ENCODE results near the gene JMJD4.

The JMJD4 gene

DNA sequence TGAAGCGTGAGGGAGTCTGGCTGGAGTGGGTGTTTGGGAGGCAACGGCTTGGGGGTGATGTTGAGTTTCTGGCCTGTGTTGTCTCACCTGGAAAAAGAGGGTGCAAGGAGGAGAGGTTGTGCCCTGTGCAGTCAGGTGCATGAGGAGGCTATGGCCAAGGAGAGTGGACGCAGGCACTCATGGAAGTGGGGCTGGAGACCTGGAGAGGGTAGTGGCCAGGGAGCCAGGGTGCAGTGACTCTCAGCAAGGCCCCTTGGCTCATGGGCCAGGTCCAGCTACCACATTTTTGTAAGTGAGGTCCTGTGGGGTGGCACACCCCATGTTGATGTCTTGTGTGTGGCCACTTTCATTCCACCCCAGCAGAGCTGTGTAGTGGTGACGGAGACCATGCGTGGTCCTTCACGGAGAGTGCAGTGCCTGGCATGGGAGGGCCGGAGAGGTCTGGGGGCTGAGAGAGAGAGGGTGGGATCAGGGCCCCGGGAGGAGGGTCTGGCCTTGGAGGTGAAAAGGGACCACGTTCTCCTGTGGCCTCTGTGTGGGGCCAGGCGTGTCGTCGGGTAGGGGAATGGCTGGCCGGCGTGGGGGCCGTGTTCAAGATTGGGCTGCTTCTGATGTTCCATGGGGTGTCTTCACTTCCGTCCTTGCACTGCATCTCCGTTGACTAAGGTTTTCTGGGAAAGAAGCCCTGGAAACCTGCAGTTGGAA is 6.2 kb upstream of the JMJD4 start:
- H3K9me2 ChIP-seq (replicated peaks; ENCODE audit: control insufficient read depth, low read length) = no peaks in the 10 kb centered on the region
- H3K27ac ChIP-seq (ENCODE audit: low read depth, low read length) = no peak overlapping the region
- no peak for TF ChIP-seq EZH2phosphoT487 (IDR thresholded peaks at IDR 0.05; ENCODE audit: borderline replicate concordance, low read length)
- TF ChIP-seq, protein P1, sequence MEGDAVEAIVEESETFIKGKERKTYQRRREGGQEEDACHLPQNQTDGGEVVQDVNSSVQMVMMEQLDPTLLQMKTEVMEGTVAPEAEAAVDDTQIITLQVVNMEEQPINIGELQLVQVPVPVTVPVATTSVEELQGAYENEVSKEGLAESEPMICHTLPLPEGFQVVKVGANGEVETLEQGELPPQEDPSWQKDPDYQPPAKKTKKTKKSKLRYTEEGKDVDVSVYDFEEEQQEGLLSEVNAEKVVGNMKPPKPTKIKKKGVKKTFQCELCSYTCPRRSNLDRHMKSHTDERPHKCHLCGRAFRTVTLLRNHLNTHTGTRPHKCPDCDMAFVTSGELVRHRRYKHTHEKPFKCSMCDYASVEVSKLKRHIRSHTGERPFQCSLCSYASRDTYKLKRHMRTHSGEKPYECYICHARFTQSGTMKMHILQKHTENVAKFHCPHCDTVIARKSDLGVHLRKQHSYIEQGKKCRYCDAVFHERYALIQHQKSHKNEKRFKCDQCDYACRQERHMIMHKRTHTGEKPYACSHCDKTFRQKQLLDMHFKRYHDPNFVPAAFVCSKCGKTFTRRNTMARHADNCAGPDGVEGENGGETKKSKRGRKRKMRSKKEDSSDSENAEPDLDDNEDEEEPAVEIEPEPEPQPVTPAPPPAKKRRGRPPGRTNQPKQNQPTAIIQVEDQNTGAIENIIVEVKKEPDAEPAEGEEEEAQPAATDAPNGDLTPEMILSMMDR (IDR thresholded peaks at IDR 0.05; ENCODE audit: low read depth, low read length, poor library complexity, severe bottlenecking) = no peak
- H3K36me3 ChIP-seq (ENCODE audit: control insufficient read depth, low read length) = no peaks in the 10 kb centered on the region
- peaks cover 13% of the 10 kb centered on the region; the same call in 1 of the 2 replicates for H4K20me1 ChIP-seq (ENCODE audit: control insufficient read depth, insufficient read depth, low read depth, low read length)
- no peak overlapping the region for H3K4me3 ChIP-seq (ENCODE audit: low read length)
- H3K9me3 ChIP-seq (ENCODE audit: control insufficient read depth, insufficient read depth, low read length) = no peaks in the 10 kb centered on the region
- no peaks in the 10 kb centered on the region for H3F3A ChIP-seq (ENCODE audit: control insufficient read depth, insufficient read depth)
- H3K4me2 ChIP-seq (ENCODE audit: low read length) = no peak overlapping the region
- peaks cover 4% of the 10 kb centered on the region; the same call in 1 of the 2 replicates for H3K4me1 ChIP-seq (ENCODE audit: control insufficient read depth, low read length)
- peaks cover 83% of the 10 kb centered on the region for H3K79me2 ChIP-seq (ENCODE audit: control insufficient read depth, low read length)
- H3K27me3 ChIP-seq (ENCODE audit: control insufficient read depth, low read length) = no peaks in the 10 kb centered on the region

DNA sequence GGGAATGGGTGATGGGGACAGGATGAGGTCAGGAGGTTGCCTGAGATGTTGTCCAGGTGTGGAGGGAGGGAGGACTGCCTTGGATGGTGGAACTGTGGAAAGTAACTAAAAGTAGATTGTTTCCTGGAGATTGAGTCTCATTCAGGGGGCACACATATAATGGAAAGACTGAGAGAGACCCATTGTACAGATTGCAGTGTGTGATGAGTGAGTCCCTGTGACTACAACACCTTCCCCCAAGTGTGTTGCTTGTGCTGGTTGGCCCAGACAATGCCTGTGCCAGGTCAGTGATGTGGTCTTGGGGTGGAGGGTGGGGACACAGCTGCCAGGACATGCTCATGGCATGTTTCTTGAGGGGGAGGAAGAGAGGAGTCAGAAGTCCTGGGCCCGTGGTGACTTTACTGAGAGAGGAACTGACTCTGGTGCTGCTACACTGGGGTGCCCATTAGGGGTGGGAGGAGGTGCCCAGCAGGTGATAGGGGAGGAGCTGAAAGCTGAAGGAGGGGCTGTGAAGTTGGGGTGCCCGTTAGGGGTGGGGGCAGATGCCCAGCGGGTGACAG is 5.4 kb upstream of the JMJD4 start:
- Histone ChIP-seq H3K9me2 (replicated peaks; ENCODE audit: control insufficient read depth, low read length) (no peaks in the 10 kb centered on the region), H3K4me3 (ENCODE audit: low read length) (no peak overlapping the region), H3K9me3 (ENCODE audit: control insufficient read depth, insufficient read depth, low read length) (no peaks in the 10 kb centered on the region), H3K27me3 (ENCODE audit: control insufficient read depth, low read length) (no peaks in the 10 kb centered on the region), H4K20me1 (ENCODE audit: control insufficient read depth, insufficient read depth, low read depth, low read length) (peaks cover 10% of the 10 kb centered on the region; the same call in 1 of the 2 replicates), H3K27ac (ENCODE audit: low read depth, low read length) (no peak overlapping the region), H3K79me2 (ENCODE audit: control insufficient read depth, low read length) (peaks cover 84% of the 10 kb centered on the region), H3K4me2 (ENCODE audit: low read length) (no peak overlapping the region), H3K4me1 (ENCODE audit: control insufficient read depth, low read length) (peaks cover 9% of the 10 kb centered on the region; the same call in 1 of the 2 replicates), H3F3A (ENCODE audit: control insufficient read depth, insufficient read depth) (no peaks in the 10 kb centered on the region), H3K36me3 (ENCODE audit: control insufficient read depth, low read length) (no peaks in the 10 kb centered on the region)
- TF ChIP-seq EZH2phosphoT487 (IDR thresholded peaks at IDR 0.05; ENCODE audit: borderline replicate concordance, low read length) = no peak
- TF ChIP-seq, protein P1 (IDR thresholded peaks at IDR 0.05; ENCODE audit: low read depth, low read length, poor library complexity, severe bottlenecking) = no peak

DNA sequence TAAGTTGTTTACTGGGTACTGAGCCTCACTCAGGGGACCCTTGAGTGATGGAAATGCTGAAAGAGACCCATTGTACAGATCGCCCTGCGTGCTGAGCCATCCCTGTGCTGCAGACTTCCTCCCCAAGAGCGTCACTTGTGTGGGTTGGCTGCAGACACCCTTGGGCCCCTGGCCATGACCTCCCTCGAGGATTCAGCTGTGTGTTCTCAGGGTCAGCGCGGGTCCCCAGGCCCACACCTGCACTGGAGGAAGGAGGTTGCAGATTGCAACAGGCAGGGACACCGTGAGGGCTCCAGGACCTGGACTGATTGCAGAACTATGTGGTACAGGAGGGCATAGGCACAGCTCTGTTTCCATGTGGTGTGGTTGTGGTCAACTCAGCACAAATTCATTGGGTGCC is 4.5 kb upstream of the JMJD4 start:
- Histone ChIP-seq H3K4me2 (ENCODE audit: low read length) (no peak overlapping the region), H3K27ac (ENCODE audit: low read depth, low read length) (no peak overlapping the region), H3K36me3 (ENCODE audit: control insufficient read depth, low read length) (peaks cover 3% of the 10 kb centered on the region; the same call in 1 of the 2 replicates), H4K20me1 (ENCODE audit: control insufficient read depth, insufficient read depth, low read depth, low read length) (peaks cover 9% of the 10 kb centered on the region; the same call in 1 of the 2 replicates), H3K79me2 (ENCODE audit: control insufficient read depth, low read length) (peaks cover 82% of the 10 kb centered on the region), H3K9me3 (ENCODE audit: control insufficient read depth, insufficient read depth, low read length) (no peaks in the 10 kb centered on the region), H3K4me1 (ENCODE audit: control insufficient read depth, low read length) (peaks cover 9% of the 10 kb centered on the region; the same call in 1 of the 2 replicates), H3K9me2 (replicated peaks; ENCODE audit: control insufficient read depth, low read length) (no peaks in the 10 kb centered on the region), H3F3A (ENCODE audit: control insufficient read depth, insufficient read depth) (no peaks in the 10 kb centered on the region), H3K27me3 (ENCODE audit: control insufficient read depth, low read length) (no peaks in the 10 kb centered on the region), H3K4me3 (ENCODE audit: low read length) (no peak overlapping the region)
- TF ChIP-seq EZH2phosphoT487 (IDR thresholded peaks at IDR 0.05; ENCODE audit: borderline replicate concordance, low read length) = no peak

DNA sequence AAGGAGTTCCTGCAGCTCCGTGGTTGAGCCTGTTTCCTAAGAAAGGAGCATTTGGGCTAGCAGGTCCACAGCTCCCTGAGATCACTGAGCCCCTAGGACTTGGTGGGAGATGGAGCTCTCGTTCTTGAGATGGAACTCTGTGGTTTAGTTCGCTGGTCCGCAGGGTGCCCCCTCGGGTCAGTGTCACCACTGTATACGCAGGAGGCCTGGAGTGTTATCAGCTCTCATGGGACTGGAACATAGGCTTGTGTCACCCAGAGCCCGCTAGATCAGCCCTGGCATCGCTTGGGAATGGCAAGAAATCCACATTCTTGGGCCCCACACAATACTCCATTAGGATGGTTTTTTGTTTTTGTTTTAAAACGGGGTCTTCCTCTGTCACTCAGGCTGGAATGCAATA is 3.7 kb upstream of the JMJD4 start:
- H3K4me3 ChIP-seq (ENCODE audit: low read length) = no peak overlapping the region

More for the DNA sequence above, 3.7 kb upstream of the JMJD4 start:
- no peak overlapping the region for H3K27ac ChIP-seq (ENCODE audit: low read depth, low read length)
- H3K27me3 ChIP-seq (ENCODE audit: control insufficient read depth, low read length) = no peaks in the 10 kb centered on the region
- peaks cover 9% of the 10 kb centered on the region; the same call in 1 of the 2 replicates for H4K20me1 ChIP-seq (ENCODE audit: control insufficient read depth, insufficient read depth, low read depth, low read length)
- H3K4me1 ChIP-seq (ENCODE audit: control insufficient read depth, low read length) = peaks cover 12% of the 10 kb centered on the region
- H3F3A ChIP-seq (ENCODE audit: control insufficient read depth, insufficient read depth) = no peaks in the 10 kb centered on the region
- H3K9me3 ChIP-seq (ENCODE audit: control insufficient read depth, insufficient read depth, low read length) = no peaks in the 10 kb centered on the region
- peaks cover 6% of the 10 kb centered on the region for H3K36me3 ChIP-seq (ENCODE audit: control insufficient read depth, low read length)
- TF ChIP-seq, protein P1 (IDR thresholded peaks at IDR 0.05; ENCODE audit: low read depth, low read length, poor library complexity, severe bottlenecking) = no peak
- no peak for TF ChIP-seq EZH2phosphoT487 (IDR thresholded peaks at IDR 0.05; ENCODE audit: borderline replicate concordance, low read length)
- H3K9me2 ChIP-seq (replicated peaks; ENCODE audit: control insufficient read depth, low read length) = no peaks in the 10 kb centered on the region
- peaks cover 86% of the 10 kb centered on the region for H3K79me2 ChIP-seq (ENCODE audit: control insufficient read depth, low read length)
- H3K4me2 ChIP-seq (ENCODE audit: low read length) = no peak overlapping the region

Data from DOHH2 (cell line).